Nephron progenitor cell (in vitro differentiated cells): ENCODE measurements around the gene SNW1.

Experiments
- DNase-seq: peaks from one replicate; pipeline ENCODE4 v3.0.0; 2021
- H3K27ac Mint-ChIP-seq: 2 replicates; pipeline ENCODE4 v1.8.0; 2021; ENCODE audit warnings: mild to moderate bottlenecking, moderate library complexity, mixed read lengths
- H3K27me3 Mint-ChIP-seq: 2 replicates; pipeline ENCODE4 v1.8.0; 2021; ENCODE audit warnings: mild to moderate bottlenecking, low read depth, mixed read lengths; ENCODE audit not compliant: poor library complexity
- H3K36me3 Mint-ChIP-seq: 2 replicates; pipeline ENCODE4 v1.8.0; 2021; ENCODE audit warnings: low read depth, mixed read lengths
- H3K4me1 Mint-ChIP-seq: 2 replicates; pipeline ENCODE4 v1.8.0; 2021; ENCODE audit warnings: mixed read lengths
- H3K4me3 Mint-ChIP-seq: 2 replicates; pipeline ENCODE4 v1.8.0; 2021; ENCODE audit warnings: mild to moderate bottlenecking, moderate library complexity, mixed read lengths
- H3K9me3 Mint-ChIP-seq: 2 replicates; pipeline ENCODE4 v1.8.0; 2021; ENCODE audit warnings: mild to moderate bottlenecking, moderate library complexity, mixed read lengths
- CTCF ChIP-seq: fragments of 200-600 bp; sonication (generic); IDR thresholded peaks from 2 replicates; pipeline ENCODE4 v1.5.0; 2021; ENCODE audit warnings: antibody characterized with exemption

Gene SNW1

GRCh38 chr14:77730976-77731497 lies 29.9 kb downstream of the SNW1 start:
- no peak for TF ChIP-seq CTCF
- Mint-ChIP-seq H3K4me3 (no peak overlapping the region), H3K9me3 (peaks cover 4% of the 10 kb centered on the region), H3K27ac (peak overlapping the region; percentile 7), H3K36me3 (peaks cover 78% of the 10 kb centered on the region), H3K4me1 (no peaks in the 10 kb centered on the region), H3K27me3 (no peaks in the 10 kb centered on the region)
- no peak for DNase-seq

DNA sequence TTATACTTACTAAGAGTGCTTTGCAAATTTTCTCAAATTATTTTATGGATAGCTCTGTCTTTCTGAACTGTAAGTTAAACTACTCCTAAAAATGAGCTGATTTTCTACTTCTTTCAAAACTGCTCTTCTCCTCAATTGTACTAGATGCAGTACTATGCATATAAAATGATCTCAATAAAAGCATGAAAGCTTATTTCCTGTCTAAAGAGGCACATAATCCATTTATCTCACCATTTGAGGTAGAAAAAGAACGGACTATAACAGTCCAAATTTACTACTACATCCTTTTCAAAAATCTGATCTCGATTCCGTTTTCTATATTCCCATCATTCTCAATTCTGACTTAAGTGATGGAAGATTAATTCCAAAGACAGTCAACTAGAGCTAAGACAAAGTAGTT lies 38.7 kb downstream of the SNW1 start:
- H3K27ac Mint-ChIP-seq, result peak overlapping the region; percentile 46
- no peaks in the 10 kb centered on the region for H3K27me3 Mint-ChIP-seq
- no peaks in the 10 kb centered on the region for H3K4me1 Mint-ChIP-seq
- no peak for DNase-seq
- no peak overlapping the region for H3K4me3 Mint-ChIP-seq
- H3K9me3 Mint-ChIP-seq, result peaks cover 2% of the 10 kb centered on the region
- peaks cover 95% of the 10 kb centered on the region for H3K36me3 Mint-ChIP-seq
- no peak for TF ChIP-seq CTCF

GRCh38 chr14:77721437-77721836 lies 39.5 kb downstream of the SNW1 start:
- TF ChIP-seq CTCF, result no peak
- Mint-ChIP-seq H3K27me3 (no peaks in the 10 kb centered on the region), H3K4me3 (no peak overlapping the region), H3K9me3 (no peaks in the 10 kb centered on the region), H3K27ac (no peak overlapping the region), H3K36me3 (peaks cover 90% of the 10 kb centered on the region), H3K4me1 (no peaks in the 10 kb centered on the region)
- no peak for DNase-seq

GRCh38 chr14:77717608-77718305 lies 43.2 kb downstream of the SNW1 start:
- no peak overlapping the region for H3K4me3 Mint-ChIP-seq
- H3K36me3 Mint-ChIP-seq, result peaks cover 78% of the 10 kb centered on the region
- H3K27ac Mint-ChIP-seq, result peak overlapping the region; percentile 17
- H3K4me1 Mint-ChIP-seq, result no peaks in the 10 kb centered on the region
- H3K27me3 Mint-ChIP-seq, result no peaks in the 10 kb centered on the region
- no peak for TF ChIP-seq CTCF
- DNase-seq, result no peak
- H3K9me3 Mint-ChIP-seq, result no peaks in the 10 kb centered on the region

DNA sequence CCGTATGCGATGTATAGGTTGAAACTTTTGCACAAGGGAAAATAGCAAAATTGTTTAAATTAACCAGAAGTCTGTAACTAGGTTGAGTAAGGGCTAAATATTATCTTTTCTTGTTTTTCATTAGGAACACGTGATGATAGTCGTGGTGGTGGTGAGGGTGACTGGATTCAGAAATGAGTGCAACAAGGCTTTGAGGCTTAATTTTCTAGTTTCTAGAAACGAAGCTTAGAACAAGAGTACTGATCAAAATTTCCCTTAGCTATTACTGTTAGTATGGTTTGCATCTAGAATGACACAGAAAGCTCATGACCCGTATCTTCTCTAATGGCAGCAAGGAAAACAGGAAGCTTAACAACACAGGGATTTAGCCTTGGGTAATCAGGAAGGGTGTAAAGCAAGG lies 46.0 kb downstream of the SNW1 start:
- no peak for DNase-seq
- Mint-ChIP-seq H3K27me3 (no peaks in the 10 kb centered on the region), H3K9me3 (no peaks in the 10 kb centered on the region), H3K27ac (peak overlapping the region; percentile 65), H3K36me3 (peaks cover 60% of the 10 kb centered on the region), H3K4me3 (no peak overlapping the region), H3K4me1 (peaks cover 7% of the 10 kb centered on the region)
- no peak for TF ChIP-seq CTCF

- no peaks in the 10 kb centered on the region for H3K27me3 Mint-ChIP-seq
Measured at GRCh38 chr14:77710364-77710763, 50.6 kb downstream of the SNW1 start.

More at GRCh38 chr14:77710364-77710763, 50.6 kb downstream of the SNW1 start:
- no peak for TF ChIP-seq CTCF
- Mint-ChIP-seq H3K36me3 (peaks cover 26% of the 10 kb centered on the region), H3K4me1 (peaks cover 36% of the 10 kb centered on the region), H3K27ac (no peak overlapping the region), H3K4me3 (peak overlapping the region; percentile 99), H3K9me3 (no peaks in the 10 kb centered on the region)
- DNase-seq, result no peak
